GM18526 (cell line): Measurements from ENCODE around the gene GRIN2B.

Experiments
- POLR2A ChIP-seq: IDR thresholded peaks from 3 replicates; pipeline ENCODE4 v1.6.1; 2011; ENCODE audit not compliant: insufficient read length; ENCODE audit errors: extremely low read depth

The GRIN2B gene

DNA sequence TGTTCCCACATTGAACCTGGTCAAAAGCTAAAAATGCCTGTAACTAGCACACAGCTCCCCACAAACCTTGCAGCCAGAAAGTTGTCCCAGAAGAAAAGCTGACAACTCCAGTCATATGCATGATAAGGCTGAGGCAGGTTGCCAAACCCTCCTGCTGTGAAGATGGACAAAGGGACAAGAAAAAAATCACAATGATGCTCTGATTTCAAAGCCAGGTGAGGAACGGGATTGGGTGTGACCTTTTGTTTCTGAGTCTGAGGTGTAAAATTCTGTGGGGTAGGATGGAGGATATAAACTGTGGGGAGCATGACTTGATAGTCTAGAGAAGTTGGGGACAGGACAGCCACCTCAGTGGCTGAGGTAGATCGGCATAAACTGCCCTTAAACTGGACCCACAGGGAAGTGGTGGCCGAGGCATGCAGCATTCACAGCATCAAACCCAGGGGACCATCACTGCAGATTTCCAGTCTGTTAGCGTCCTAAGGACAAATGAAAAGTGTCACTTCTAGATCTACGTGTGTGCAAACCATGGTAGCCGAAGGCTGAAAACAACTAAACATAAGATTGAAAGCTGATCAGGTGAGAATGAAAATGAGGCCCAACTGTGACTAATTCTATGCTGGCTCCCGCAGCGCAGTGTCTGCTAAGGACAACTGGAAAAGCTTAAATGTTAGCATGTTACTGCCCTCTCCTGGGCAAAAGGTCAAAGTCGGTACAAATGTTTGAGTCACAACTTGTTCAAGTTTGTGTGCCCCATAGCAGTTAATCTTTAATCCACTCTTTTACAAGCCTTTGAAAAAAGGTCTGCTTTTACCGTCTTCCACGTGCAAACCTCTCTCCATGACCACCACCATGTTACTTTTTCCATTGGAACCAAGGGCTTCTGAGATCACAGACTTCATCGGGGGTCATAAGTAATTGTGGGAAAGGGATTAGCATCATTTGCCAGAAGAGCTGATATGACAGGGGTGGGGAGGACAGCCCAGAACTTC, 39.8 kb downstream of the GRIN2B start:
- TF ChIP-seq POLR2A = no peak

DNA sequence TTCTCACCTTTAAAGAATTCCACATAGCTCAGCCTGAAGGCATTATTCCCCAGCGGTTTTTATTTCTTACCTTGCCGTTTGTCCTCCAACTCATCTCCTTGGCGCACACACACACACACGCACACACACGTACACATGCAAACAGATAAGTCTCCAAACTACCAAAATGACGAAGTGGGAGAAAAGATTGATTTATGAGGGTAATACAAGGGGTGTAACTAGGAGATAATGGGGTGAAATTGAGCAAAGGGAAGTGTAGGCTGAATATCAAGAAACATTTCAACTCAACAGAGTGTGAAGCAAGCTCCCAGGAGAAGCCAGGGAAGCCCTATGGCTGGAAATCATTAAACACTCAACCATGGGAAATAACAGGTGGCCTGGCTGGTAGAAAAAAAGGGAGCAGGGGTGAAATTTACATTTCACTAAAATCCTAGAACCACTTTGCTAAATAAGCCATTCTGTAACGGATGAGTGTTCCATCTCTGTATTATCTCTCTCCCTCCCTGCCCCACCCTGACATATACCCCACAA, 41.0 kb downstream of the GRIN2B start:
- TF ChIP-seq POLR2A = no peak

DNA sequence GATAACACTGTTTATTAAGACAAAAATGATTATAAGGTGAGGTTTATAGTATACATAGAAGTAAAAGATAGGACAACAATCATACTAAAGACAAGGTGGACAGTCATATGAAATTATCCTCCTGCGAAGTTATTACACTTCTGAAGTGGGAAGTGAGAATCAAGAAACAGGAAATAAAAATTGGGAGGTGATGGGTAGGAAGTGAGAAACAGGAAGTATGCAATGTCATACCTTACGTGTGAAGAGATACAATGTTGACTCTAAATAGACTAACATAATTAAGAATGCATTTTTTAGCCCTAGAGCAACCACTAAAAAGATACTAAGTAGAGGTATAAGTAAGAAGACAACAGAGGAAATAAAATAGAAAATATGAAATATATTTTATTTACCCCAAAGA, 43.7 kb downstream of the GRIN2B start:
- TF ChIP-seq POLR2A = no peak

DNA sequence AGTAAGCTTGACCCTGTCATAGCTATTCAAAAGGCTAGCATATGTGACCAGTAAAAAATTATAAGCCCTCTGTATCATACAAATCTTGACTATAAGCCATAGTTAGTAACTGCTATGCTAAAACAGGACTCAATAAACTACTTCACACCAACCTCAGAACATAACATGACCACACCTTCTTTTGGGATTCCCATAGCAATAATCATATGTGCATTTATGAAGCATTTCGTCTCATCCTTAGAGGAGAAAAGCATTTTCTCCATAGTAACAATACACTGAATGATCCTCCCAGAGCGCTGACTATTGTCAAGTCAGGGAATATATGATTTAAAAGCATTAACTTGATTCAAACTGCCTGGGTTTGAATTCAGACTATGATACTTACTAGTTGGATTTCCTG, 46.2 kb downstream of the GRIN2B start:
- no peak for TF ChIP-seq POLR2A
